ENCODE measurements around the gene TBRG4.

The TBRG4 gene

DNA sequence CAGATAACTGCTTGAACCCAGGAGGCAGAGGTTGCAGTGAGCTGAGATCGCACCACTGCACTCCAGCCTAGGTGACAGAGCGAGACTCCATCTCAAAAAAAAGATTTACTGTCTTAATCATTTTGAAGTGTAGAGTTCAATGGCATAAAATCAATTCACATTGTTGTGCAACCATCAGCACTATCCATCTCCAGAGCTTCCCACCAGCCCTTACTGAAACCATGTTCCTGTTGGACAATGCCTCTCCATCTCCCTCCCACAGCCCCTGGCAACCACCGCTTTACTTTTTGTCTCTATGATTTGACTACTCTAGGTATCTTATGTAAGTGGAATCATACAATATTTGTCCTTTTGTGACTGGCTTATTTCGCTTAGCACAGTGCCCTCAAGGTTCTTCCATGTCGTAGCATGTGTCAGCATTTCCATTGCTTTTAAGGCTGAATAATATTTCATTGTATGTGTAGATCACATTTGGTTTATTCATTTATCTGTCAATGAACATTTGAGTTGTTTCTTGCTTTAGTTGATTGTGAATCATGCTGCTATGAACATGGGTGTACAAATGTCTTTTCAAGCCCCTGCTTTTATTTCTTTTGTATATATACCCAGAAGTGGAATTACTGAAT, 55.8 kb downstream of the TBRG4 start:
- H3K4me2 ChIP-seq (ENCODE audit: low read length, poor library complexity, severe bottlenecking), result no peak overlapping the region
- H2BK5ac ChIP-seq (ENCODE audit: low read depth, low read length, poor library complexity, severe bottlenecking), result no peak overlapping the region
- no peaks in the 10 kb centered on the region for H3K9me3 ChIP-seq (ENCODE audit: control insufficient read depth, low read length)
- H3K9ac ChIP-seq (ENCODE audit: low read length), result no peak overlapping the region
- H2BK12ac ChIP-seq (ENCODE audit: low read length in 2 of 2), result no peak overlapping the region
- no peak for DNase-seq
- no peak overlapping the region for H2BK120ac ChIP-seq (ENCODE audit: low read depth, low read length)
- H3K4me1 ChIP-seq (ENCODE audit: control insufficient read depth, insufficient read depth, low read depth, low read length), result peaks cover 2% of the 10 kb centered on the region
- no peaks in the 10 kb centered on the region for H3K27me3 ChIP-seq (ENCODE audit: control insufficient read depth in 1 of 2, insufficient read depth in 1 of 2, low read length in 2 of 2)
- no peak overlapping the region for H3K4me3 ChIP-seq (ENCODE audit: insufficient read depth in 1 of 2, low read depth in 1 of 2, low read length in 2 of 2)
- no peak overlapping the region for H2BK15ac ChIP-seq (ENCODE audit: low read depth, poor library complexity, severe bottlenecking)
- H3K4ac ChIP-seq (ENCODE audit: low read depth in 1 of 2, low read length in 2 of 2), result no peak overlapping the region
- no peak overlapping the region for H3K14ac ChIP-seq (ENCODE audit: low read length in 2 of 2)
- no peak overlapping the region for H3K27ac ChIP-seq (ENCODE audit: low read length, poor library complexity, severe bottlenecking)
- no peak overlapping the region for H2AK5ac ChIP-seq (ENCODE audit: low read length, severe bottlenecking)
- no peak overlapping the region for H2AFZ ChIP-seq (ENCODE audit: low read depth, low read length)
- WGBS, result 90% methylated on average over 3 of the region's 5 CpGs
- H3K36me3 ChIP-seq (ENCODE audit: control insufficient read depth in 1 of 2, insufficient read depth in 2 of 2, low read depth in 1 of 2, low read length in 2 of 2), result peaks cover 21 to 28% of the 10 kb centered on the region in 2 experiments
- no peak overlapping the region for H4K91ac ChIP-seq (ENCODE audit: low read length)
- H3K18ac ChIP-seq (ENCODE audit: low read depth in 1 of 2, low read length in 2 of 2), result no peak overlapping the region
- H3K23ac ChIP-seq (ENCODE audit: low read length in 2 of 2), result no peak overlapping the region
- peaks cover 37% of the 10 kb centered on the region for H3K79me1 ChIP-seq (replicated peaks; ENCODE audit: low read length, poor library complexity, severe bottlenecking)
- H4K8ac ChIP-seq (ENCODE audit: low read length), result no peak overlapping the region

DNA sequence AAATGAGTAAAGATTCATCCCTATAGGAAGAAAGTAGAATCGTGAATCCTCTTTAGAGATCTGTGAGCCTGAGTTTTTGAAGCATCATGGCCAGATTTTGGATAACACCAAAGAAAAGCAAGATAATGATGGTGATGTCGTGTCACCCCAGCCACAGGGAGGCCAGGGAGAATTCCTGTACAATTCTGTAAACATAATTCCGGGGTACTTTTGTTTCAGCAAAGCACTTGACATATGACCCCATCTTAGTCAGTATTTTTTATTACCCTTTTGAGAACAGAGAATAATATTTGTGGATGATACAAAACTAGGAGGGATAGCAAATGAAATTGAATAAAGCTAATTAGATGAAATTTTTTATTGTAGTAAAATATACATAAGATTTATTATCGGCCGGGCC, 56.5 kb downstream of the TBRG4 start:
- Histone ChIP-seq H2BK120ac (ENCODE audit: low read depth, low read length) (no peak overlapping the region), H3K27ac (ENCODE audit: low read length, poor library complexity, severe bottlenecking) (no peak overlapping the region), H3K27me3 (ENCODE audit: control insufficient read depth in 1 of 2, insufficient read depth in 1 of 2, low read length in 2 of 2) (no peaks in the 10 kb centered on the region), H3K9me3 (ENCODE audit: control insufficient read depth, low read length) (no peaks in the 10 kb centered on the region), H2AK5ac (ENCODE audit: low read length, severe bottlenecking) (no peak overlapping the region), H2BK12ac (ENCODE audit: low read length in 2 of 2) (no peak overlapping the region), H4K91ac (ENCODE audit: low read length) (no peak overlapping the region), H3K36me3 (ENCODE audit: control insufficient read depth in 1 of 2, insufficient read depth in 2 of 2, low read depth in 1 of 2, low read length in 2 of 2) (peaks cover 21 to 35% of the 10 kb centered on the region in 2 experiments), H3K14ac (ENCODE audit: low read length in 2 of 2) (no peak overlapping the region), H2AFZ (ENCODE audit: low read depth, low read length) (no peak overlapping the region), H3K4me2 (ENCODE audit: low read length, poor library complexity, severe bottlenecking) (no peak overlapping the region), H3K9ac (ENCODE audit: low read length) (no peak overlapping the region), H3K79me1 (replicated peaks; ENCODE audit: low read length, poor library complexity, severe bottlenecking) (peaks cover 36% of the 10 kb centered on the region), H2BK5ac (ENCODE audit: low read depth, low read length, poor library complexity, severe bottlenecking) (no peak overlapping the region), H3K4me1 (ENCODE audit: control insufficient read depth, insufficient read depth, low read depth, low read length) (peaks cover 2% of the 10 kb centered on the region), H3K4me3 (ENCODE audit: insufficient read depth in 1 of 2, low read depth in 1 of 2, low read length in 2 of 2) (no peak overlapping the region), H2BK15ac (ENCODE audit: low read depth, poor library complexity, severe bottlenecking) (no peak overlapping the region), H3K23ac (ENCODE audit: low read length in 2 of 2) (no peak overlapping the region), H3K4ac (ENCODE audit: low read depth in 1 of 2, low read length in 2 of 2) (no peak overlapping the region), H3K18ac (ENCODE audit: low read depth in 1 of 2, low read length in 2 of 2) (no peak overlapping the region), H4K8ac (ENCODE audit: low read length) (no peak overlapping the region)
- WGBS, result 89% methylated on average over 4 of the region's 5 CpGs
- no peak for DNase-seq

DNA sequence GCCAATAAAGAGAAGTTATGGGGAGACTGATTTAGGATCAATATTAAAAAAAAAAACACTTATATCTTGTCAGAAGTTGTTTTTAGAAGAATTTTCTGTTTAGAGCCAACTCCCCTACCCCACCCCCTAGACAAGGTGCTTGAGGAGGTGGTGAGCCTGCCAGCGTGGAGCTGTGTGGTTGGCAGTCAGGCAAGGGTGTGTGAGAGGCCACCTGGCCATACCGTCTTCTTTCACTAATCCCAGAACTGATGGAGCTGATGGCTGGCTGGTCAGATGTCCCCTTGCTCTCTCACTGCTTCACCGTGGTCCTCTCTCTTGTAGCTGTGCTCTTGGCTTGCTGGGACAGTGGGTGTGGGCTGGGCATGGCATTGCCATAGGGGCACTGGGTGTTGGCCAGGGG, 57.1 kb downstream of the TBRG4 start:
- 89% methylated on average over 3 of the region's 3 CpGs for WGBS

DNA sequence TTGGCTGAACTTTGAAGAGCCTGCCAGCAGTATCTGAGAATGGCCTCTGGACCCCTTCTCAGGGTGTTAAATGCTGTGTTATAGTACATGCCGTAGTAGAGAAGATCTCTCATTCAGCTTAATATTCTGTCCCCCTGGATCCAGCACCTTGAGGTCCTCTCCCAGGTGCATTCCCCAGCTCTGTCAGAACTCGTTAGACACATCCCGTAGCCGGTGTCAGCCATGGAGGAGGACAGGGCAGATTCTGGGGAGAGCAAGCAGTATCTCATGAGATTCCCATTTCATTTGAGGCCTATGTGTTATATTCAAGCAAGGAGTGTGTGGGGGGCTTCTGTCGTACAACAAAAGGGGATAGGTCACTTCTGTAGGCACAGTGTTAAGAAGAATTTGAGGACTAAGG, 57.6 kb downstream of the TBRG4 start:
- Histone ChIP-seq H3K4me1 (ENCODE audit: control insufficient read depth, insufficient read depth, low read depth, low read length) (peaks cover 2% of the 10 kb centered on the region), H3K4ac (ENCODE audit: low read depth in 1 of 2, low read length in 2 of 2) (no peak overlapping the region), H3K36me3 (ENCODE audit: control insufficient read depth in 1 of 2, insufficient read depth in 2 of 2, low read depth in 1 of 2, low read length in 2 of 2) (peaks cover 21 to 43% of the 10 kb centered on the region in 2 experiments), H2BK15ac (ENCODE audit: low read depth, poor library complexity, severe bottlenecking) (no peak overlapping the region), H2BK120ac (ENCODE audit: low read depth, low read length) (no peak overlapping the region), H3K4me2 (ENCODE audit: low read length, poor library complexity, severe bottlenecking) (no peak overlapping the region), H3K79me1 (replicated peaks; ENCODE audit: low read length, poor library complexity, severe bottlenecking) (peaks cover 32% of the 10 kb centered on the region), H3K23ac (ENCODE audit: low read length in 2 of 2) (no peak overlapping the region), H3K14ac (ENCODE audit: low read length in 2 of 2) (no peak overlapping the region), H3K4me3 (ENCODE audit: insufficient read depth in 1 of 2, low read depth in 1 of 2, low read length in 2 of 2) (no peak overlapping the region), H3K27me3 (ENCODE audit: control insufficient read depth in 1 of 2, insufficient read depth in 1 of 2, low read length in 2 of 2) (no peaks in the 10 kb centered on the region), H4K8ac (ENCODE audit: low read length) (no peak overlapping the region), H4K91ac (ENCODE audit: low read length) (no peak overlapping the region), H2BK5ac (ENCODE audit: low read depth, low read length, poor library complexity, severe bottlenecking) (no peak overlapping the region), H2AFZ (ENCODE audit: low read depth, low read length) (no peak overlapping the region), H3K27ac (ENCODE audit: low read length, poor library complexity, severe bottlenecking) (no peak overlapping the region), H2AK5ac (ENCODE audit: low read length, severe bottlenecking) (no peak overlapping the region), H3K9ac (ENCODE audit: low read length) (no peak overlapping the region), H2BK12ac (ENCODE audit: low read length in 2 of 2) (no peak overlapping the region), H3K9me3 (ENCODE audit: control insufficient read depth, low read length) (no peaks in the 10 kb centered on the region), H3K18ac (ENCODE audit: low read depth in 1 of 2, low read length in 2 of 2) (no peak overlapping the region)
- no peak for DNase-seq
- WGBS, result 99% methylated on average over 4 of the region's 5 CpGs

More for the DNA sequence above, 57.1 kb downstream of the TBRG4 start:
- H3K4ac ChIP-seq (ENCODE audit: low read depth in 1 of 2, low read length in 2 of 2), result peak overlapping the region in 1 of 2 experiments; percentile 69
- peaks cover 2% of the 10 kb centered on the region for H3K4me1 ChIP-seq (ENCODE audit: control insufficient read depth, insufficient read depth, low read depth, low read length)
- peaks cover 21 to 38% of the 10 kb centered on the region in 2 experiments for H3K36me3 ChIP-seq (ENCODE audit: control insufficient read depth in 1 of 2, insufficient read depth in 2 of 2, low read depth in 1 of 2, low read length in 2 of 2)
- no peak overlapping the region for H2AFZ ChIP-seq (ENCODE audit: low read depth, low read length)
- H3K4me3 ChIP-seq (ENCODE audit: insufficient read depth in 1 of 2, low read depth in 1 of 2, low read length in 2 of 2), result no peak overlapping the region
- H3K18ac ChIP-seq (ENCODE audit: low read depth in 1 of 2, low read length in 2 of 2), result no peak overlapping the region
- H3K79me1 ChIP-seq (replicated peaks; ENCODE audit: low read length, poor library complexity, severe bottlenecking), result peaks cover 34% of the 10 kb centered on the region
- H2BK15ac ChIP-seq (ENCODE audit: low read depth, poor library complexity, severe bottlenecking), result no peak overlapping the region
- no peaks in the 10 kb centered on the region for H3K27me3 ChIP-seq (ENCODE audit: control insufficient read depth in 1 of 2, insufficient read depth in 1 of 2, low read length in 2 of 2)
- H3K27ac ChIP-seq (ENCODE audit: low read length, poor library complexity, severe bottlenecking), result no peak overlapping the region
- H2BK120ac ChIP-seq (ENCODE audit: low read depth, low read length), result no peak overlapping the region
- no peak overlapping the region for H2AK5ac ChIP-seq (ENCODE audit: low read length, severe bottlenecking)
- H3K14ac ChIP-seq (ENCODE audit: low read length in 2 of 2), result peak overlapping the region in 1 of 2 experiments; percentile 68
- H4K91ac ChIP-seq (ENCODE audit: low read length), result no peak overlapping the region
- peak overlapping the region in 1 of 2 experiments; percentile 46 for H3K23ac ChIP-seq (ENCODE audit: low read length in 2 of 2)
- H3K4me2 ChIP-seq (ENCODE audit: low read length, poor library complexity, severe bottlenecking), result no peak overlapping the region
- no peak overlapping the region for H2BK12ac ChIP-seq (ENCODE audit: low read length in 2 of 2)
- H3K9me3 ChIP-seq (ENCODE audit: control insufficient read depth, low read length), result no peaks in the 10 kb centered on the region
- peak overlapping the region; percentile 33 for H4K8ac ChIP-seq (ENCODE audit: low read length)
- H2BK5ac ChIP-seq (ENCODE audit: low read depth, low read length, poor library complexity, severe bottlenecking), result no peak overlapping the region
- no peak overlapping the region for H3K9ac ChIP-seq (ENCODE audit: low read length)
- DNase-seq, result no peak
